A673 (cell line): ENCODE results near the gene TMEM150C. TPM values are rescaled to one million over a fixed set of nuclear protein-coding genes. Genes with fewer than 3 reads are reported as not detected.
"Not testable (repeated sequence)": the region's sequence is repeated elsewhere in the genome, so short reads cannot be mapped to it uniquely, and the experiment has no call there.

Experiments used
- BruUV-seq: library from RNA; stranded (reverse); fragments of 400-500 nt; replicated peaks from 2 replicates; lab custom pipeline; 2021; lab: Mats Ljungman, UMichigan
- CTCF ChIA-PET: fragments of 300-600 bp; sonication (Branson Sonifier 250); formaldehyde crosslinking; loops from one replicate; lab custom pipeline; 2022; ENCODE audit warnings: antibody characterized with exemption; lab: Charles Lee
- POLR2A ChIA-PET: fragments of 300-600 bp; sonication (Branson Sonifier 250); formaldehyde crosslinking; loops from one replicate; lab custom pipeline; 2022; ENCODE audit warnings: antibody characterized with exemption; ENCODE audit not compliant: low non-redundant PET; lab: Charles Lee
- DNase-seq: peaks from one replicate; pipeline ENCODE4 v3.0.0-alpha.2; 2015; ENCODE audit warnings: low spot score
- H3K27ac ChIP-seq: fragments of 200-600 bp; sonication (generic); 2 replicates; pipeline ENCODE4 v1.5.1; 2016; ENCODE audit warnings: mixed run types, low read depth, mild to moderate bottlenecking, mixed read lengths, antibody characterized with exemption, low read length; ENCODE audit not compliant: poor library complexity, severe bottlenecking
- H3K27me3 ChIP-seq: fragments of 200-600 bp; sonication (generic); replicated peaks from 2 replicates; pipeline ENCODE4 v1.6.1; 2017; ENCODE audit warnings: mixed run types, low read depth, mild to moderate bottlenecking, mixed read lengths, antibody characterized with exemption, low read length; ENCODE audit not compliant: insufficient read depth, poor library complexity
- H3K36me3 ChIP-seq: fragments of 200-600 bp; sonication (generic); 2 replicates; pipeline ENCODE4 v1.6.1; 2016; ENCODE audit warnings: mixed run types, mild to moderate bottlenecking, mixed read lengths, antibody characterized with exemption, low read length; ENCODE audit not compliant: insufficient read depth, poor library complexity, severe bottlenecking
- H3K4me1 ChIP-seq: fragments of 200-600 bp; sonication (generic); 2 replicates; pipeline ENCODE4 v1.6.1; 2017; ENCODE audit warnings: mixed run types, mild to moderate bottlenecking, mixed read lengths, antibody characterized with exemption, low read length; ENCODE audit not compliant: insufficient read depth, poor library complexity, severe bottlenecking
- H3K4me3 ChIP-seq: fragments of 200-600 bp; sonication (generic); 2 replicates; pipeline ENCODE4 v1.5.1; 2016; ENCODE audit warnings: low read depth, mixed run types, mild to moderate bottlenecking, mixed read lengths, low read length; ENCODE audit not compliant: poor library complexity, severe bottlenecking
- H3K9me3 ChIP-seq: fragments of 200-600 bp; sonication (generic); 2 replicates; pipeline ENCODE4 v1.6.1; 2016; ENCODE audit warnings: mixed run types, low read depth, mild to moderate bottlenecking, mixed read lengths, antibody characterized with exemption, low read length; ENCODE audit not compliant: poor library complexity, severe bottlenecking
- EZH2 ChIP-seq: fragments of 200-600 bp; sonication (generic); IDR thresholded peaks from 2 replicates; pipeline ENCODE4 v1.6.1; 2017; ENCODE audit warnings: borderline replicate concordance, low read depth, mild to moderate bottlenecking, mixed read lengths, antibody characterized with exemption, low read length; ENCODE audit not compliant: poor library complexity, severe bottlenecking
- intact Hi-C: fragments of 100-400 bp; cut with micrococcal nuclease; formaldehyde crosslinking; loops from one replicate; pipeline ENCODE4 v1.10.0; 2022; ENCODE audit not compliant: unreplicated experiment
- total RNA-seq: library from RNA; stranded (reverse); gene quantifications from 2 replicates; pipeline ENCODE4 v1.2.3, GENCODE V29; 2021
- TF ChIP-seq, protein P1 (sequence below): fragments of 300-800, 200-600 bp; sonication (generic); conservative IDR thresholded peaks from 2 replicates; pipeline ENCODE4 v1.5.1; 2017; ENCODE audit warnings: low read depth, mild to moderate bottlenecking, antibody characterized with exemption, low read length, moderate library complexity, mixed read lengths

The TMEM150C gene
- total RNA-seq, 1 experiment from 2014 or later = 0.34 TPM

DNA sequence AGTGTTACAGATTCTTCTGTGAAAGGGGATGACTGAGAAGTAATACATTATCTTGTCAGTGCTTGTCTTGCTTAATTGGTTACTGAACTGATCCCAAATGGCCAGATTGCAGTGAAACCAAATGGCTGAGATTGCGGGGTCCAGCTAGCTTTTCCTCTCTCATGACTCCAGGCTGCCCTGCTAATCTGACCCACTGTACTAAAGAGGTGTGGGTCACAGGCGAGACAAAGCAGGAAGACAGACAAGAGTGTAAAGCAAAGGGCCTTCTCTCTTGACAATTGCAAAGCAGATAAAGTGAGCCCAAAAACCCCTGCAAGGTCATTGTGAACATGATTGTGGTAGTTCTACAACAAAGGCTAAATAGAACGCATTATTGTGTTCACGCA is 2.1 kb downstream of the TMEM150C start:
- no peak for TF ChIP-seq EZH2
- TF ChIP-seq, protein P1, sequence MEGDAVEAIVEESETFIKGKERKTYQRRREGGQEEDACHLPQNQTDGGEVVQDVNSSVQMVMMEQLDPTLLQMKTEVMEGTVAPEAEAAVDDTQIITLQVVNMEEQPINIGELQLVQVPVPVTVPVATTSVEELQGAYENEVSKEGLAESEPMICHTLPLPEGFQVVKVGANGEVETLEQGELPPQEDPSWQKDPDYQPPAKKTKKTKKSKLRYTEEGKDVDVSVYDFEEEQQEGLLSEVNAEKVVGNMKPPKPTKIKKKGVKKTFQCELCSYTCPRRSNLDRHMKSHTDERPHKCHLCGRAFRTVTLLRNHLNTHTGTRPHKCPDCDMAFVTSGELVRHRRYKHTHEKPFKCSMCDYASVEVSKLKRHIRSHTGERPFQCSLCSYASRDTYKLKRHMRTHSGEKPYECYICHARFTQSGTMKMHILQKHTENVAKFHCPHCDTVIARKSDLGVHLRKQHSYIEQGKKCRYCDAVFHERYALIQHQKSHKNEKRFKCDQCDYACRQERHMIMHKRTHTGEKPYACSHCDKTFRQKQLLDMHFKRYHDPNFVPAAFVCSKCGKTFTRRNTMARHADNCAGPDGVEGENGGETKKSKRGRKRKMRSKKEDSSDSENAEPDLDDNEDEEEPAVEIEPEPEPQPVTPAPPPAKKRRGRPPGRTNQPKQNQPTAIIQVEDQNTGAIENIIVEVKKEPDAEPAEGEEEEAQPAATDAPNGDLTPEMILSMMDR = no peak
- Histone ChIP-seq H3K27ac (no peak overlapping the region), H3K27me3 (no peaks in the 10 kb centered on the region), H3K4me1 (no peaks in the 10 kb centered on the region), H3K36me3 (no peaks in the 10 kb centered on the region), H3K9me3 (no peaks in the 10 kb centered on the region), H3K4me3 (no peak overlapping the region)
- POLR2A ChIA-PET = no interaction called here
- CTCF ChIA-PET = no interaction called here
- BruUV-seq = no TSS peak
- intact Hi-C loops = no loop called here
- no peak for DNase-seq

DNA sequence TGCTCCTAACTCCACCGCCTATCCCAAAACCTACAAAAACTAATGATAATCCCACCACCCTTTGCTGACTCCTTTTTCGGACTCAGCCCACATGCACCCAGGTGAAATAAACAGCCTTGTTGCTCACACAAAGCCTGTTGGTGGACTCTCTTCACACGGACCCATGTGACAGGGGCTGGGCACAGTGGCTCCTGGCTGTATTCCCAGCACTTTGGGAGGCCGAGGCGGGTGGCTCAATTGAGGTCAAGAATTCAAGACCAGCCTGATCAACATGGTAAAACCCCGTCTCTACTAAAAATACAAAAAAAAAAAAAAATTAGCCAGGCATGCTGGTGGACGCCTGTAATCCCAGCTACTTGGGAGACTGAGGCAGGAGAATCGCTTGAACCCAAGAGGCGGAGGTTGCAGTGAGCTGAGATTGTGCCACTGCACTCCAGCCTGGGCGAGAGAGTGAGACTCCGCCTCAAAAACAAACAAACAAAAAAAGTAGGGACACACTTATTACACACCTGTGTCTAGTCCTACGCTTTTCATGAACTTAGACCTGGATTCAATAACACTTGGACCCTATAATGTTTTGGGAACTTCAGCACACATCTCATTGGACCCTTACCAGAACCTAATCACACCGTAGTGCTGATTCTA is 2.6 kb downstream of the TMEM150C start:
- H3K4me1 ChIP-seq, CTCF ChIA-PET, intact Hi-C loops, H3K9me3 ChIP-seq, BruUV-seq, H3K36me3 ChIP-seq, DNase-seq, POLR2A ChIA-PET, H3K27ac ChIP-seq, H3K4me3 ChIP-seq, H3K27me3 ChIP-seq: not testable (repeated sequence)

DNA sequence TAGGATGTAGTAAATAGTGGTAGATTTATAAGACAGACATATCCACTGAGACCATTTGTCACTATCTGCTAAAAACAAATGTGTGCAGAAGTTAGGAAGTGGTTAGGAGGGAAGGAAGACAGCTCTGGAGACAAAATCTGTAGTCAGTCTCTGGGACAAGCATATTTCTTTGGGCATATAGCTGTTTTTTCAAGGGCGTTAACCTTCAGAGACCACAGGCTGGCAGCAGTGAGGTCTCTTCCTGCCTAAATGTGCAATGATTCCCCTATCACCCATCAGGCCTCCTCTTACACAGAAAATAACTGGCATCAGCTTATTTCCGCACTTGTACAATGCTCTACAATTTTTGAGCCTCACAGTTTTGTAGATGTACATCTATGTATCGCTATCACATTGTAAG is 6.5 kb downstream of the TMEM150C start:
- intact Hi-C loops = no loop called here
- CTCF ChIA-PET = no interaction called here
- TF ChIP-seq, protein P1 = no peak
- no peak for TF ChIP-seq EZH2
- no peak overlapping the region for H3K27ac ChIP-seq
- H3K36me3 ChIP-seq = no peaks in the 10 kb centered on the region
- H3K27me3 ChIP-seq = no peaks in the 10 kb centered on the region
- H3K4me1 ChIP-seq = no peaks in the 10 kb centered on the region
- no peak overlapping the region for H3K4me3 ChIP-seq
- BruUV-seq = no TSS peak
- peak; percentile 1 for DNase-seq
- POLR2A ChIA-PET = no interaction called here
- no peaks in the 10 kb centered on the region for H3K9me3 ChIP-seq

DNA sequence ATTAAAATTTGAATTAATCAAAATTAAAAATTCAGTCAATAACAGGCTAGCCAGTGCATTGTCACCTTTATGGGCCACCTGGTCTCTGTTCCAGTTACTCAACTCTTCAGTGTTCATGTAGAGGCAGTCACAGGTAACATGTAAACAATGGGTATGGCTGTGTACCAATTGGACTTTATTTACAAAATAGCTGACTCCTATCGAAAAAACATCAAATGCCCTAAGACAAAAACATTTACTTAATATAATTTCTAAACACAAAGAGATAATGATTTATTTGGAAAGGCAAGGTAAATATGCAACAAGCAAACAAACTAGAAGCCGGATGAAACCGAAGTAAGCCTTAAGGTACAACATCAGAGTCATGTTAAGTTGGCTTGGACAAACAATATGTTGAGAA is 8.8 kb downstream of the TMEM150C start:
- H3K27me3 ChIP-seq = no peaks in the 10 kb centered on the region
- intact Hi-C loops = no loop called here
- H3K4me1 ChIP-seq = no peaks in the 10 kb centered on the region
- H3K4me3 ChIP-seq = no peak overlapping the region
- DNase-seq = no peak
- POLR2A ChIA-PET = no interaction called here
- CTCF ChIA-PET = no interaction called here
- no peak for TF ChIP-seq EZH2
- TF ChIP-seq, protein P1 = no peak
- BruUV-seq = no TSS peak
- H3K9me3 ChIP-seq = no peaks in the 10 kb centered on the region
- H3K36me3 ChIP-seq = no peaks in the 10 kb centered on the region
- H3K27ac ChIP-seq = no peak overlapping the region
